NCI-H128 (cell line): ENCODE measurements around the gene SLC25A22.
A peak's percentile ranks its signal among the peaks of the same experiment; 100 is the strongest.

Experiments used
- DNase-seq: peaks from one replicate; lab custom pipeline; 2025; ENCODE audit not compliant: unreplicated experiment; lab: John Stamatoyannopoulos, UW

SLC25A22 gene

DNA sequence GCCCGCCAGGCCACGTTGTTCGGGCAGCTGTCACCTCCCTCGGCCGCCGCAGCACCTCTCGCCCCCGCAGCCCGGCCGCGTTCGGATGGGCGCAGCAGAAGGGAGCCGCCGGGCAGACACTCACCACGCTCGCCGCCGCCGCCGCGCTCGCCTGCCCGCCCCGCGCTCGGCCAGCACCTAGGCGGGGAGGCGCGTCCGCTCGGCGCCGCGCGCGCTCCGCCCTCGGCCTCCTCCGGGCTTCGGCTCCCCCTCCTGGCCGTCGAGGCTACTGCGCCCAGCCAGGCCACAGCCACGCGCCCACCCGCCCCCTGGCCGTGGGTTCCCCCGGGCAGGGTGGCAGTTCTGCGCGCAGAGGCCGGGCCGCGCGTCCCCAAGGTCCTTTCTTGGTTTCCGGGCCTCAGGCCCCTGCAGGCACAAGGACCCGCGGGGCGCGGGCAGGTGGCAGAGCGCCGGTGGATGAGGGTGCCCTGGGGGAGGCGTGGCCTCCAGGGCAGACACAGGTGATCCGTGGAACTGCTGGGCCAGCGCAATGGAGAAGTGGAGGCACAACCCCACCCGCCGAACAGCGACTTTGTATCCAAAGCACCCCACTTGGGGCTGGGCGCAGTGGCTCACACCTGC is at the start of gene SLC25A22:
Gene SLC25A22, minus strand, starts transcription at position 189 of the 621 bp plus-strand sequence. CDS start 3,275 bp downstream, outside the sequence.
- DNase-seq: peak; percentile 66

DNA sequence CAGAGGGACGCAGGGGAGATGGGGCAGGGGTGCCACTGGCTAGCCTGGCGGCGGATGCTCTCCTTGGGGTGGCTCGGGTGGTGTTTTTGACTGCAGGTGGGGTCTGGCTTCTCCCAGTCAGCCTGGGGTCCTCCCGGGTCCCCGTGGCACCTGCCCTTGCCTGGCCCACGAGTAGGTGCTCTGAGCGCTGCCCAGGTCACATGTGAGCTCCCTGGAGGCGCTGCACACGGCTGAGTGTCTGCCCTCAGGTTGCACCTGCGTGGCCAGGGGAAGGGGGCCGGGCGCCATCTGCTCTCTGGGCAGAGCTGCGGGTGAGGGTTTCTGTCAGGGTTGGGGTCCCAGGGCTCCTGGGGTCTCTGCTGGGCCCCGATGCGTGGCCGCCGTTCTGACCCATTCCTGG is 49.8 kb upstream of the SLC25A22 start:
- DNase-seq: no peak

DNA sequence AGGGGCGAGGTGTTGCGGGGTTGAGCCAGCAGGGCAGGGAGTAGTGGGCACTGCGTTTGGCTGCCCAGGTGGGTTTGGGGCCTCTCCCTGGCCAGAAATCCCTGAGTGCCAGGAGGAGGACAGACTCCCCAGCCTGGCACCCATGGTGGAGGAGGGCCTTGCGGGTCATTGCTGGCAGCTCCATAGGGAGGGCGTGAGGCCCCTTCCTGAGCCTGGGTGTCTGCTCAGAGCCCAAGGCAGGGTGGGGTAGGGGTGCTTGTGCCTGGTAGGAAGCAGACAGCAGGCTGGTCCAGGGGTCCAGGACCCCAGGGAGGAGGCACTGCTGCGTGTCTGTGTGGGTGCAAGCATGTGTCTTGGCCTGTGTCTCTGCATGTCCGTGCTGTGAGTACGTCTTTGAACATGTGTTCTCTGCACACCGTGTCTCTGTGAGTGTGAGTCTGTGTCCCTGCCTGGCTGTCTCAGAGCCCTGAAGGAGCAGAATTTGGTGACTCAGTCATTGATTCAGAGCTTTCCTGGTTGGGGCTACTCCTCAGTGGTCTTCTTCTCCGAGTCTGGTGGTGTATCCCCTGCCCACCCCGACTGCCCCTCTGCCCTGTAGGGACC is 48.5 kb upstream of the SLC25A22 start:
- DNase-seq: no peak

- DNase-seq: no peak
Measured at GRCh38 chr11:845872-846495, 47.9 kb upstream of the SLC25A22 start.

- DNase-seq: no peak
Measured at GRCh38 chr11:844693-845644, 46.9 kb upstream of the SLC25A22 start.

DNA sequence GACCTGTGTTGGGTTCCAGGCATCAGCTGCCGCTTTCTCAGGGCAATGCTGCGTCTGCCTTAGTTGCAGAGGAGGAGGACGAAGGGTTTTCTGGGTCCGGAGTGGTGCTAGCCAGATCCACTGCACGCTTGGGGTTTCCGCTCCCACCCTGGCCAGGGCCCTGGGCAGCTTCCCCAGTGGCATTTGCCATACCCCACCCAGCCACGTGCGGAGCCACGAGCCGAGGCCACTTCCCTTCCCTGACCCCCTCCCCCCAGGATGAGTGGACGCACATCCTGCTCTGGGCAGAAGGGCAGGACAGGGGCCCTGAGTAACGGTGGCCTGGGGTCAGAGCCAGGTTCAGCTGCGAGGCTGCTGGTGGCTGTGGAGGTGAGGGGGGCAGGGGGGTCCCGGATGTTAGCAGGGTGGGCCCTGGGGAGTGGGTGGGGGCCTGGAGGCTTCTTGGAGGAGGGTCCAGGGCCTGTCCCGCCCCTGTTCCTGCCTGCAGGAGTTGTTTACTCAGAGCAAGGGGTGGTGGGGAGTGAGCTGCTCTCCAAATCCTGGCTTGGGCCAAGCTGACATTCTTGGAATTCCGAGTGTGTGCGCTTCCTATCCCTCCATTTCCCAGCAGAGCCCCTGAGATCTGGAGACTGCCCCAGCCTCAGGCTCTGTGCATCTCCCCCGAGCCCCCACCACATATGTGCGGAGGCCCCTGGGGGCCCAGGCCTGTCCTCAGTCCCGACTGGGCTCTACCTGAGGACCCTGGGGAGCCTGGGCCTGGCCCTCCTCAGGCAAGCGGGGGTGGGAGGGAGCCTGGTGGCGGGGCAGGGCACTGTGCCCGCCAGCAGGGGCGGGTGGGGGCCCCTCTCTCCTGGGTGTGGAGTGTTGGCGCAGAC is 46.0 kb upstream of the SLC25A22 start:
- no peak for DNase-seq

- no peak for DNase-seq
Measured at GRCh38 chr11:843086-843734, 45.1 kb upstream of the SLC25A22 start.

- DNase-seq: peak; percentile 80
Measured at GRCh38 chr11:842370-843002, 44.4 kb upstream of the SLC25A22 start, which contains the start of the genes POLR2L and TSPAN4. Gene POLR2L, minus strand, starts transcription at chr11:842529. Its CDS starts 21 bp downstream, at chr11:842508. Gene TSPAN4, plus strand, starts transcription at chr11:842852. Its CDS starts 7,453 bp downstream, at chr11:850305.

- DNase-seq: no peak
Measured at GRCh38 chr11:841981-842369, 43.9 kb upstream of the SLC25A22 start.

GRCh38 chr11:839875-840617 is 42.0 kb upstream of the SLC25A22 start:
- no peak for DNase-seq

DNA sequence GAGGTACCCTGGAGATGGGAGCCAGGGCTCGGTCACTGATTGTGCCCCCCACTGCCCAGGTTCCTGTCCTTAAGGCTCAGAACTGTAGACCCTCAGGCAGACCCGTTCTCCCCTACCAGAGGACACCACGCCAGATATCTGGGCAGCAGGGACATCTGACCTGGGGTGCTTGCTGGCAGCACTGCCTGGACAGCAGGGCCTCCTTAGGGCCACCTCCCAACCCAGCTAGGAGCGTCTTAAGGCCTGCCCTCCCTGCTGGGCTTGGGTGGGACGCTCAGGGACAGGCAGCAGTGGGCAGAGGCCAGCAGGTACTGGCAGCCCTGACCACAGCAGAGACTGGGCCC is 41.2 kb upstream of the SLC25A22 start:
- no peak for DNase-seq

- no peak for DNase-seq
Measured at GRCh38 chr11:838441-839279, 40.6 kb upstream of the SLC25A22 start.

- DNase-seq: no peak
Measured at GRCh38 chr11:837990-838307, 39.9 kb upstream of the SLC25A22 start.

- no peak for DNase-seq
Measured at GRCh38 chr11:837189-837989, 39.3 kb upstream of the SLC25A22 start.

- DNase-seq: no peak
Measured at GRCh38 chr11:836700-837099, 38.6 kb upstream of the SLC25A22 start.

GRCh38 chr11:836274-836673 is 38.2 kb upstream of the SLC25A22 start:
- DNase-seq: no peak
